NAMALWA (cell line): Measurements from ENCODE around the gene ANAPC15.
"Not testable (repeated sequence)": the region's sequence is repeated elsewhere in the genome, so short reads cannot be mapped to it uniquely, and the experiment has no call there.

Source experiments
- DNase-seq: peaks from one replicate; pipeline ENCODE4 v3.0.0-alpha.2; 2015; ENCODE audit warnings: low spot score

The ANAPC15 gene

GRCh38 chr11:72112143-72112977, at the start of gene ANAPC15:
TSS of gene ANAPC15 (minus strand) at chr11:72112695. CDS start at chr11:72111276, 1,419 bp downstream.
- peak; percentile 100 for DNase-seq

GRCh38 chr11:72160319-72160718, 47.8 kb upstream of the ANAPC15 start:
- DNase-seq = no peak

GRCh38 chr11:72157131-72157530, 44.6 kb upstream of the ANAPC15 start:
- no peak for DNase-seq

- no peak for DNase-seq
Observed at GRCh38 chr11:72155751-72156150, 43.3 kb upstream of the ANAPC15 start.

GRCh38 chr11:72154816-72155215, 42.3 kb upstream of the ANAPC15 start:
- no peak for DNase-seq

DNA sequence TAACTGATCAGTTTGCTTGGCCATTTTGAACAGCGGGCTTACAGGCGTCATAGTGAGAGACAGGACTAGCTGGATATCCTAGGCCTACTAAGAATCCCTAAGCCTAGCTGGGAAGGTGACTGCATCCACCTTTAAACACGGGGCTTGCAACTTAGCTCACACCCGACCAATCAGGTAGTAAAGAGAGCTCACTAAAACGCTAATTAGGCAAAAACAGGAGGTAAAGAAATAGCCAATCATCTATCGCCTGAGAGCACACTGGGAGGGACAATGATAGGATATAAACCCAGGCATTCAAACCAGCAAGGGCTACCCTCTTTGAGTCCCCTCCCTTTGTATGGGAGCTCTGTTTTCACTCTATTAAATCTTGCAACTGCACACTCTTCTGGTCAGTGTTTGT, 41.4 kb upstream of the ANAPC15 start:
- DNase-seq = not testable (repeated sequence)

GRCh38 chr11:72150882-72151281, 38.4 kb upstream of the ANAPC15 start:
- DNase-seq = no peak

GRCh38 chr11:72146625-72147024, 34.1 kb upstream of the ANAPC15 start:
- DNase-seq = no peak

DNA sequence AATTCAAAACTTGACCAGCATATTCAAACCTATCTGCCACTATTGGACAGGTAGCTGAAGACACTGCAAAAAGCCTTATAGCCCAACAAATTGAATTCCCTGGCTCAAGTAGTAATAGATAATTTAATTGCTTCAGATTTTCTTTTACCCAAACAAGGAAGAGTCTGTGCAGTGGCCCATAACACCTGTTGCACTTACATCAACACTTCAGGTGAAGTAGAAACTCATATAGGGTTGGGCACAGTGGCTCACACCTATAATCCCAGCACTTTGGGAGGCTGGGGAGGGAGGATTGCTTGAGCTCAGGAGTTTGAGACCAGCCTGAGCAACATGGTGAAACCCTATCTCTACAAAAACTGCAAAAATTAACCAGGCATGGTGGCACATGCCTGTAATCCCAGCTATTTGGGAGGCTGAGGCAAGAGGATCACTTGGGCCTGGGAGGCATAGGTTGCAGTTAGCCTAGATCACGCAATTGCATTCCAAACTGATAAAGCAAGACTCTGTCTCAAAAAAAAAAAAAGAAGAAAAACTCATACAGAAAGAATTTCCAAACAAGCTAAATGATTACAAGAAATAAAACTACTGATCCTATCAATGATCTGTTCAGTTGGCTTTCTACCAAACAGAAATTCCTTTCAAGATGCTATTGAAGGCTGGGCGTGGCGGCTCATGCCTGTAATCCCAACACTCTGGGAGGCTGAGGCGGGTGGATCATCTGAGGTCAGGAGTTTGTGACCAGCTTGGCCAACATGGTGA, 32.5 kb upstream of the ANAPC15 start:
- no peak for DNase-seq

GRCh38 chr11:72142543-72142942, 30.0 kb upstream of the ANAPC15 start:
- DNase-seq = not testable (repeated sequence)

GRCh38 chr11:72142086-72142485, 29.6 kb upstream of the ANAPC15 start:
- DNase-seq = not testable (repeated sequence)

- no peak for DNase-seq
Observed at GRCh38 chr11:72141066-72141465, 28.6 kb upstream of the ANAPC15 start.

DNA sequence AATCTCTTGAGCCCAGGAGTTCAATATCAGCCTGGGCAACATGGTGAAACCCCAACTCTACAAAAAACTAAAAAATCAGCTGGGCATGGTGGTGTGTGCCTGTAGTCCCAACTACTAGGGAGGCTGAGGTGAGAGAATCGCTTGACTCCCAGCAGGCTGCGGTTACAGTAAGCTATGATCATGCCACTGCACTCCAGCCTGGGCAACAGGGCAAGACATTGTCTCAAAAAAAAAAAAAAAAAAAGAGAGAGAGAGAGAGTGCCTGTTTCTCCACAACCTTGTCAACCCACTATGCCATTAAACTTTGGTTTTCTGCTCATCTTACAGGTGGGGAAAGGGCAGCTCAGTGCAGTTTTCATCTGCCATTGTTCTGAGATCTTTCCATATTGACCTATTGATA, 28.2 kb upstream of the ANAPC15 start:
- DNase-seq = no peak

GRCh38 chr11:72139500-72139899, 27.0 kb upstream of the ANAPC15 start:
- DNase-seq = no peak

- DNase-seq = no peak
Observed at GRCh38 chr11:72138821-72139390, 26.4 kb upstream of the ANAPC15 start.

DNA sequence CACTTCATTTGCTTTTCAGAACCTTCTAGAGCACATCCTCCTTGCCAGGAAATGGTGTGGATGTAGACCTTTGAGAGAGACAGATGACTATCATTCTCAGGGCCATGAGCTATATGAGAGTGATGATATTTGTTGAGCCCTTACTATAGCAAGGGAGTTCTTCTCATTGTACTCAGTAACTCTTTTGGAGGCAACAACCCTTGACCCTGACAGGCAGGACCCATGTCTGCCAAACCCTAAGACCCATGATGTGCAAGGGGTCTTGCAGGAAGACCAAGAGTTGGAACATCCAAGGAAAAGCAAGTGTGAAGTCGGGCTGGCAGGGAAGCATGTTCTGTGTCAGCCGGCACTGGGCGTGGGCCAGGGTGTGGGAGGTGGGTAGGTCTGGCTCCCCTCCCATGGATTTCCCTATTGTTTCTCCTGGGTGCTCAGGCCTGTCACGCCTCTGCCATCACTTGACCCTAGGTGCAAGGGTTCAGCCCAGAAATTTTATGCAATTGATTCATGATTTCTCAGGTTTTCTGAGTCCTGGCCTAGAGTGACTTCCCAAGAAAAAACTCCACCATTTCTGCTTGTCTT, 24.3 kb upstream of the ANAPC15 start:
- no peak for DNase-seq

DNA sequence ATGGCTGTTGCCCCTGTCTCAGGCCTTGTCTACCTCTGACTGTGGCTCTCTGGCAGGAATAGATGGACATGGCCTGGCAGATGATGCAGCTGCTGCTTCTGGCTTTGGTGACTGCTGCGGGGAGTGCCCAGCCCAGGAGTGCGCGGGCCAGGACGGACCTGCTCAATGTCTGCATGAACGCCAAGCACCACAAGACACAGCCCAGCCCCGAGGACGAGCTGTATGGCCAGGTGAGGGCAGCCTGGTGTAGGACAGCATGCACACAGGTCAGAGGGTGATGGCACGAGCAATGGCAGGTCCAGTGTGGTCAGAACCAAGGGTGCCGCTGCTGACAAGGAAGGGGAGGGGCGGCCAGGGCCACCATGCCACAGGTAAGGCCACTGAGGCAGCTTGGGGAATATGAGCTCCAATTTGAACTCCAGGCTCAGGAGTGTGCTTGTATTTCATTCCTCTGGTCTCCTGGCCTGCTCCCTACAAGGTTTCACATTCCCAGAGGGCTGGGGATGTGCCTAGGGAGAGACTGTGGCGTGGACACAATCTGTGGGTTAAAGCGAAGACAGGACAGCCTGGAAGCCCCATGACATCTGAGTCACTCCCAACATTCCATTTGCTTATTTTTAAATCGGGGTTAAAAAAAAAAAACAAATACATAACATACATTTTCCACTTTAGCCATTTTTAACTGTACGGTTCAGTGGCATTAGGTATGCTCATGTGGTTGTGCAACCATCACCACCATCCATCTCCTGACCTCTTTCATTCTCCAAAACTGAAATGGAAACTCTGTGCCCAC, 23.6 kb upstream of the ANAPC15 start:
- DNase-seq = no peak

DNA sequence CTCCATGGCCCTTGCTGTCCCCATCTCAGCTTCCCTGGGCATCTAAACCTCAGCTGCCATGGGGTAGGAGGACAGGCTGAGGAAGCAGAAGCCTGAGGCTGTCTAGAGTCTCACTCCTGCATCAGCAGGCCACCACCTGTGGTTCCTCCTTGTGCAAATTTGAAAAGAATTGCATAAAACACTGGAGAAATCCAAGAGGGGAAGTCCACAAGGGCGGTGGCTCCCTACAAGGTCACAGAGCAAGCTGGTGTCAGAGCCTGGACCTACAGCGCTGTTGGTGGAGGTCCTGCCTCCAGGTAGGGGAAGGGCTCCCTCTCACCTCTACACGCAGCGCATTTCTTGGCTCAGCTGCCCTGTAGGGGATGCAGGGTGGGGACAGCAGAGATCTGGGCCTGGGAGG, 23.0 kb upstream of the ANAPC15 start, which contains the start of gene FOLR3:
Gene FOLR3 (plus strand): TSS at position 253 of the 400 bp plus-strand sequence. CDS start 228 bp downstream, outside the sequence.
- DNase-seq = not testable (repeated sequence)

DNA sequence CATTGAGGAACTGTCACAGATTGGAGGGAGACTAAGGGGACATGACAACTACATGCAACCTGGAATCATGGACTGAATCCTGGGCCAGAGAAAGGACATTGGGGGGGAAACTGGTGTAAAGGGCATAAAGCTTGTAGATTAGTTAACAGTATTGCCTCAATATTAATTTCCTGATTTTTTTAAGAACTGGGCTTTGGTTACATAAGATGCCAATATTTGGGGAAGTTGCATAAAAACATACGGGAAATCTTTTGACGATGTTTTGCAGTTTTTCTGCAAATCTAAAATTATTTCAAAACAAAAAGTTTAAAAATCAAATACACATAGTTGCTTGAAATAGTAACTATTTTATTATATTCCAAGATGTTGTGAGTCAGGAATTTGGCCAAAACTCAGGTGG, 20.2 kb upstream of the ANAPC15 start:
- DNase-seq = no peak

DNA sequence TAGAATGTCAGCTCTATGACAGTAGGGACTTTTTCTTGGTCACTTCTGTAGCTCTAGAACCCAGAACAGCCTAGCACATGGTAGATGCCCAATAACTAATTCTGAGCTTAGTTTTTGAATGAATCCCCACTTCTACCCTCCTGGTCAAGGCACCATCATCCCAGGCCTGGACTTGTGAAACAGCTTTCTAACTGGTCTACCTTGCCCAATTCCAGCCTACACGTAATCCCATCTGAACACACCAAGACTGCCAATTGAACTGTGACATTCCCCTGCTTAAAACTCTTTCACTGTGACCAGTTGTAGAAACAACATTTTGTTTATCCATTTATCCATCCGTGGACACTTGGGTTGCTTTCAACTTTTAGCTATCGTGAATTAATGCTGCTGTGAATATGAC, 16.9 kb upstream of the ANAPC15 start:
- no peak for DNase-seq

DNA sequence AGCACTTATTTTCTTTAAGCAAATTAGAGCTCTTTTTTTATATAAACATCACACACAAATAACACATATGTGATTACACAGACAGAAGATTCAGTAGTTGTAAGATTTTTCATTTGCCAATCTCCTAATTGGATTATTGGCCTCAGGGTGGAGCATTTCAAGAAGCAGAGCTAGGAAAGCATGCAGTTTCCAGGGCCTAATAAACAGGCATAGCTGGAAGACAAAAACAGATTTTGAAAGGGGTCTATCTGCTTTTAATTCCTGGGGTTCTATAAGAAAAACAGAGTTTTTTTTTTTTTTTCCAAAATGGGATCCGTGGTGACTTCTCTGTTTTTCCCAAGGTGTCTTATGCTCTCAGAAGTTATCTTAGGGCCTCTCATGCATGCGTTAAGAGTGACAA, 15.4 kb upstream of the ANAPC15 start:
- no peak for DNase-seq

DNA sequence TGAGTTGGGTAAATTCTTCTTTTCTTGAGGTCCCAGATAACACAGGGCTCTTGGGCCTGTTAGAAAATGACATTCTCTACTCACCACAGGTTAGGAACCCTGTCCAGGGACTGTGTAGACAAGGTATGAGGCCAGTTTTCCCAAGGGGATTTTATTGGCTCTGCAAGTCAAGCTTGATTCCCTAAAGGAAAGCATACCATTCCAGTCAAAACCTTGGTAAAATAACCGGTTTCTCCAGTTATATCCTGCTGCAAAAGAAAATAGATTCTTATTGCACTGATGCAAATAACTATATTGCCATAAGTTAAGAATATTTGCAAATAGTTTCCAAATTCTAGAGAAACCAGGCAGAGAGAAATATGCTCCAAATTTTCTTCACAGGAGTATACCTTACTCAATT, 13.5 kb upstream of the ANAPC15 start:
- no peak for DNase-seq
